Neural cell (in vitro differentiated cells): ENCODE data around the gene SLN. TPM values are rescaled to one million over a fixed set of nuclear protein-coding genes. Genes with fewer than 3 reads are reported as not detected.

ENCODE experiments used
- H2AFZ ChIP-seq: fragments of 200-600, 300-800 bp; sonication (generic), shearing (Covaris generic); 2 replicates; pipeline ENCODE4 v1.6.0; 2014; ENCODE audit warnings: low read depth, mild to moderate bottlenecking, antibody characterized with exemption, low read length, moderate library complexity
- H3F3A ChIP-seq: fragments of 200-600 bp; shearing (Covaris generic); 2 replicates; pipeline ENCODE4 v1.6.1; 2016; ENCODE audit warnings: mild to moderate bottlenecking, moderate library complexity, mixed read lengths, antibody characterized with exemption, low read length; ENCODE audit not compliant: insufficient read depth, poor library complexity, severe bottlenecking
- H3K27ac ChIP-seq: fragments of 200-600, 300-800 bp; sonication (generic), shearing (Covaris generic); 2 replicates; pipeline ENCODE4 v1.5.1; 2014; ENCODE audit warnings: mild to moderate bottlenecking, low read length, moderate library complexity
- H3K27me3 ChIP-seq: fragments of 300-800, 200-600 bp; sonication (generic), shearing (Covaris generic); 2 replicates; pipeline ENCODE4 v1.6.0; 2014; ENCODE audit warnings: mild to moderate bottlenecking, low read depth, low read length, moderate library complexity; ENCODE audit not compliant: insufficient read depth
- H3K36me3 ChIP-seq: fragments of 300-800, 200-600 bp; sonication (generic), shearing (Covaris generic); 2 replicates; pipeline ENCODE4 v1.5.1; 2014; ENCODE audit warnings: mild to moderate bottlenecking, antibody characterized with exemption, low read length, moderate library complexity; ENCODE audit not compliant: insufficient read depth
- H3K4me2 ChIP-seq: fragments of 300-800, 200-600 bp; sonication (generic), shearing (Covaris generic); 2 replicates; pipeline ENCODE4 v1.6.0; 2014; ENCODE audit warnings: mild to moderate bottlenecking, low read length
- H3K4me3 ChIP-seq: fragments of 300-800, 200-600 bp; sonication (generic), shearing (Covaris generic); 2 replicates; pipeline ENCODE4 v1.5.1; 2014; ENCODE audit warnings: mild to moderate bottlenecking, low read length, moderate library complexity
- H3K79me2 ChIP-seq: fragments of 200-600 bp; shearing (Covaris generic); replicated peaks from 2 replicates; pipeline ENCODE4 v1.6.0; 2014; ENCODE audit warnings: mild to moderate bottlenecking, low read length, moderate library complexity; ENCODE audit not compliant: insufficient read depth
- H3K9ac ChIP-seq: fragments of 300-800, 200-600 bp; sonication (generic), shearing (Covaris generic); 2 replicates; pipeline ENCODE4 v1.6.1; 2016; ENCODE audit warnings: mild to moderate bottlenecking, low read length, mixed read lengths
- H3K9me2 ChIP-seq: fragments of 200-600 bp; shearing (Covaris generic); 2 replicates; pipeline ENCODE4 v1.6.1; 2016; ENCODE audit warnings: mild to moderate bottlenecking, low read length, mixed read lengths; ENCODE audit not compliant: insufficient read depth
- H3K9me3 ChIP-seq: fragments of 200-600, 300-800 bp; sonication (generic), shearing (Covaris generic); 2 replicates; pipeline ENCODE4 v1.6.1; 2016; ENCODE audit warnings: mild to moderate bottlenecking, mixed run types, low read length, moderate library complexity, mixed read lengths
- H4K20me1 ChIP-seq: fragments of 200-600 bp; shearing (Covaris generic); 2 replicates; pipeline ENCODE4 v1.6.1; 2016; ENCODE audit warnings: mild to moderate bottlenecking, mixed run types; ENCODE audit not compliant: insufficient read depth
- EZH2 ChIP-seq: fragments of 200-600, 300-800 bp; shearing (Covaris generic), sonication (generic); IDR thresholded peaks from 2 replicates; pipeline ENCODE4 v1.6.1; 2014; ENCODE audit warnings: antibody characterized with exemption, low read length, borderline replicate concordance, mild to moderate bottlenecking; ENCODE audit not compliant: insufficient read depth, poor library complexity, severe bottlenecking
- RAD21 ChIP-seq: fragments of 450-650 bp; conservative IDR thresholded peaks from 2 replicates; pipeline ENCODE4 v1.6.1; 2014; ENCODE audit warnings: antibody characterized with exemption, mild to moderate bottlenecking, moderate library complexity
- SMC3 ChIP-seq: fragments of 450-650 bp; conservative IDR thresholded peaks from 2 replicates; pipeline ENCODE4 v1.6.1; 2014; ENCODE audit warnings: antibody characterized with exemption, mild to moderate bottlenecking, moderate library complexity; ENCODE audit not compliant: poor library complexity
- TAF1 ChIP-seq: IDR thresholded peaks from 2 replicates; pipeline ENCODE4 v1.6.1; 2012; ENCODE audit warnings: low read depth
- polyA plus RNA-seq: library from polyadenylated mRNA; depleted of rRNA; stranded (reverse); fragments of >200 nt; gene quantifications from 2 replicates; pipeline ENCODE4 v1.2.3, GENCODE V29; 2014
- TF ChIP-seq, protein P1 (sequence below): IDR thresholded peaks from 2 replicates; pipeline ENCODE4 v1.6.1; 2012; ENCODE audit warnings: borderline replicate concordance
- TF ChIP-seq, protein P2 (sequence below): fragments of 450-650 bp; IDR thresholded peaks from 2 replicates; pipeline ENCODE4 v1.5.1; 2014; ENCODE audit warnings: antibody characterized with exemption, mild to moderate bottlenecking, moderate library complexity; ENCODE audit not compliant: poor library complexity, severe bottlenecking

Gene SLN
- polyA plus RNA-seq, 1 donor from 2014 or later = not detected

DNA sequence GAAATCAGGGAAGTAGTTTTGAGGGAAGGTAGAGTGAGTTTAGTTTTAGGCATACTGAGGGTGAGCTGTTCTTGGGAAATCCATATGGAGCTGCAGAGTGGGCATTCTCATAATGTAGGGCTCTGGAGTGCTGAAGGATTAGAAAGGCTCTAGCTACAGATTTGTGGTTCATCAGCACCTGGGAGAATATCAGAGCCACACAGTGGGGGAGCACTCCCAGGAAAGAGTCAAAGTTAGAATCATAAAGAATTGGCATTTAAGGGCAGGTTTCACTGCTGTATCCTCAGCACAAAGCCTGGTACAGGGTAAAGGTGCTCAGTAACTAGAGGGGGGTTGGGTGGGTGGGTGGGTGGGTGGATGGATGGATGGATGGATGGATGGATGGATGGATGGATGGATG, 52.5 kb downstream of the SLN start:
- Histone ChIP-seq H3K27ac (no peak overlapping the region), H2AFZ (no peak overlapping the region), H3K36me3 (no peaks in the 10 kb centered on the region), H3K79me2 (no peaks in the 10 kb centered on the region), H3K4me3 (no peak overlapping the region), H4K20me1 (no peaks in the 10 kb centered on the region), H3K4me2 (no peak overlapping the region), H3K9me3 (no peaks in the 10 kb centered on the region), H3K9me2 (no peaks in the 10 kb centered on the region), H3K27me3 (no peaks in the 10 kb centered on the region), H3F3A (no peaks in the 10 kb centered on the region), H3K9ac (no peak overlapping the region)
- TF ChIP-seq, protein P1, sequence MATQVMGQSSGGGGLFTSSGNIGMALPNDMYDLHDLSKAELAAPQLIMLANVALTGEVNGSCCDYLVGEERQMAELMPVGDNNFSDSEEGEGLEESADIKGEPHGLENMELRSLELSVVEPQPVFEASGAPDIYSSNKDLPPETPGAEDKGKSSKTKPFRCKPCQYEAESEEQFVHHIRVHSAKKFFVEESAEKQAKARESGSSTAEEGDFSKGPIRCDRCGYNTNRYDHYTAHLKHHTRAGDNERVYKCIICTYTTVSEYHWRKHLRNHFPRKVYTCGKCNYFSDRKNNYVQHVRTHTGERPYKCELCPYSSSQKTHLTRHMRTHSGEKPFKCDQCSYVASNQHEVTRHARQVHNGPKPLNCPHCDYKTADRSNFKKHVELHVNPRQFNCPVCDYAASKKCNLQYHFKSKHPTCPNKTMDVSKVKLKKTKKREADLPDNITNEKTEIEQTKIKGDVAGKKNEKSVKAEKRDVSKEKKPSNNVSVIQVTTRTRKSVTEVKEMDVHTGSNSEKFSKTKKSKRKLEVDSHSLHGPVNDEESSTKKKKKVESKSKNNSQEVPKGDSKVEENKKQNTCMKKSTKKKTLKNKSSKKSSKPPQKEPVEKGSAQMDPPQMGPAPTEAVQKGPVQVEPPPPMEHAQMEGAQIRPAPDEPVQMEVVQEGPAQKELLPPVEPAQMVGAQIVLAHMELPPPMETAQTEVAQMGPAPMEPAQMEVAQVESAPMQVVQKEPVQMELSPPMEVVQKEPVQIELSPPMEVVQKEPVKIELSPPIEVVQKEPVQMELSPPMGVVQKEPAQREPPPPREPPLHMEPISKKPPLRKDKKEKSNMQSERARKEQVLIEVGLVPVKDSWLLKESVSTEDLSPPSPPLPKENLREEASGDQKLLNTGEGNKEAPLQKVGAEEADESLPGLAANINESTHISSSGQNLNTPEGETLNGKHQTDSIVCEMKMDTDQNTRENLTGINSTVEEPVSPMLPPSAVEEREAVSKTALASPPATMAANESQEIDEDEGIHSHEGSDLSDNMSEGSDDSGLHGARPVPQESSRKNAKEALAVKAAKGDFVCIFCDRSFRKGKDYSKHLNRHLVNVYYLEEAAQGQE = no peak
- TF ChIP-seq TAF1 (no peak), RAD21 (no peak), SMC3 (no peak), EZH2 (no peak)
- TF ChIP-seq, protein P2, sequence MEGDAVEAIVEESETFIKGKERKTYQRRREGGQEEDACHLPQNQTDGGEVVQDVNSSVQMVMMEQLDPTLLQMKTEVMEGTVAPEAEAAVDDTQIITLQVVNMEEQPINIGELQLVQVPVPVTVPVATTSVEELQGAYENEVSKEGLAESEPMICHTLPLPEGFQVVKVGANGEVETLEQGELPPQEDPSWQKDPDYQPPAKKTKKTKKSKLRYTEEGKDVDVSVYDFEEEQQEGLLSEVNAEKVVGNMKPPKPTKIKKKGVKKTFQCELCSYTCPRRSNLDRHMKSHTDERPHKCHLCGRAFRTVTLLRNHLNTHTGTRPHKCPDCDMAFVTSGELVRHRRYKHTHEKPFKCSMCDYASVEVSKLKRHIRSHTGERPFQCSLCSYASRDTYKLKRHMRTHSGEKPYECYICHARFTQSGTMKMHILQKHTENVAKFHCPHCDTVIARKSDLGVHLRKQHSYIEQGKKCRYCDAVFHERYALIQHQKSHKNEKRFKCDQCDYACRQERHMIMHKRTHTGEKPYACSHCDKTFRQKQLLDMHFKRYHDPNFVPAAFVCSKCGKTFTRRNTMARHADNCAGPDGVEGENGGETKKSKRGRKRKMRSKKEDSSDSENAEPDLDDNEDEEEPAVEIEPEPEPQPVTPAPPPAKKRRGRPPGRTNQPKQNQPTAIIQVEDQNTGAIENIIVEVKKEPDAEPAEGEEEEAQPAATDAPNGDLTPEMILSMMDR = no peak

Other genes starting within 250 kb of the SLN start
- 7.6 and 10.0 TPM in 2 replicates for gene ALKBH8, start 146.3 kb downstream of the SLN start, polyA plus RNA-seq
- gene ELMOD1, start 120.9 kb downstream of the SLN start, polyA plus RNA-seq = 11.9 and 12.5 TPM in 2 replicates
- 0.59 and 0.60 TPM in 2 replicates for gene SLC35F2, start 146.7 kb upstream of the SLN start, polyA plus RNA-seq
- gene RAB39A, start 216.4 kb upstream of the SLN start, polyA plus RNA-seq = 1.9 and 3.1 TPM in 2 replicates